Central memory CD8-positive, alpha-beta T cell (primary cell): Measurements from ENCODE around the gene RPS15A.
"Not testable (repeated sequence)": the region's sequence is repeated elsewhere in the genome, so short reads cannot be mapped to it uniquely, and the experiment has no call there.

Experiments
- ATAC-seq: fragments of 150-1000 bp; cut with Tn5 transposase; replicated peaks from 2 replicates; pipeline ENCODE4 v1.10.0; 2022; ENCODE audit warnings: mild to moderate bottlenecking, moderate FRiP score, moderate number of reproducible peaks; ENCODE audit not compliant: poor library complexity, severe bottlenecking; ENCODE audit errors: extremely low read depth
- DNase-seq, 2 donors: peaks; one replicate each; pipeline ENCODE4 v3.0.0; 2021; ENCODE audit warnings: low spot score in 2 of 2
- H3K27ac Mint-ChIP-seq: one replicate; pipeline ENCODE4 v1.8.0; 2022; ENCODE audit warnings: low read depth, mild to moderate bottlenecking, moderate library complexity, mixed read lengths
- H3K27me3 Mint-ChIP-seq: one replicate; pipeline ENCODE4 v1.8.0; 2022; ENCODE audit warnings: mixed read lengths
- H3K36me3 Mint-ChIP-seq: one replicate; pipeline ENCODE4 v1.8.0; 2022; ENCODE audit warnings: mild to moderate bottlenecking, moderate library complexity, mixed read lengths; ENCODE audit not compliant: insufficient read depth
- H3K4me1 Mint-ChIP-seq: one replicate; pipeline ENCODE4 v1.8.0; 2022; ENCODE audit warnings: mixed read lengths
- H3K4me3 Mint-ChIP-seq: one replicate; pipeline ENCODE4 v1.8.0; 2022; ENCODE audit warnings: mild to moderate bottlenecking, moderate library complexity, mixed read lengths
- H3K9me3 Mint-ChIP-seq: one replicate; pipeline ENCODE4 v1.8.0; 2022; ENCODE audit warnings: mixed read lengths

RPS15A gene

DNA sequence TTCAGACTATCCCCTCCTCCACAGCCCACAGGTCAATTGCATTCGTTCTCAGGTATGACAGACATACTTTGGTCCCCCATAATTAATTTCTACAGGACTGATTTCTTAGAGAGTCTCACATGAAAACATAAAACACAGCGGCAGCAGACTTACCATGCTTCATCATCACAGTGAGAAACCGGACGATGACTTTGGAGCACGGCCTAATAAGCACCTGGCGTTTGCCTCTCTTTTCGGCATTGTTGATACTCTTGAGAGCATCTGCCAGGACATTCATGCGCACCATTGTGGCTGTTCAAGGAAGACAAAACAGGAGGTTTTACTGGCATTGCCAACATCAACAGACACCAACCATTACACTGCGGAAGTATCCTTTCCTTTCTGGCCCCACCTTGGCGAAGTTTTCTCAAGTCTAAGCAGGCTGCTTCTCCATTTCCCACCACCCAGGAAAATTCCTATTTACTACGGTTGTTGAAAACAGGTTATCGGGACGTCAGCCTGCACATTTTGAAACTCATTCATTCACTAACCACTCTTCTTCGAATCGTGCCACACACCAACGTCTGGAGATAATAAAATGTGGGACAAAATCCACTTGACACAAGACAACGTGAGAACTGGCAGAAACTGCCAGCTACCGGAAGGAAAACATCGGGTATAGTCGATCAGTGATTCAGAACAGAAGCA, 1.2 kb downstream of the RPS15A start:
- H3K27ac Mint-ChIP-seq = peak overlapping the region; percentile 96
- peaks cover 78% of the 10 kb centered on the region for H3K36me3 Mint-ChIP-seq
- ATAC-seq = no peak
- H3K9me3 Mint-ChIP-seq = no peaks in the 10 kb centered on the region
- peak overlapping the region; percentile 97 for H3K4me3 Mint-ChIP-seq
- no peaks in the 10 kb centered on the region for H3K27me3 Mint-ChIP-seq
- peaks cover 63% of the 10 kb centered on the region for H3K4me1 Mint-ChIP-seq
- no peak for DNase-seq

DNA sequence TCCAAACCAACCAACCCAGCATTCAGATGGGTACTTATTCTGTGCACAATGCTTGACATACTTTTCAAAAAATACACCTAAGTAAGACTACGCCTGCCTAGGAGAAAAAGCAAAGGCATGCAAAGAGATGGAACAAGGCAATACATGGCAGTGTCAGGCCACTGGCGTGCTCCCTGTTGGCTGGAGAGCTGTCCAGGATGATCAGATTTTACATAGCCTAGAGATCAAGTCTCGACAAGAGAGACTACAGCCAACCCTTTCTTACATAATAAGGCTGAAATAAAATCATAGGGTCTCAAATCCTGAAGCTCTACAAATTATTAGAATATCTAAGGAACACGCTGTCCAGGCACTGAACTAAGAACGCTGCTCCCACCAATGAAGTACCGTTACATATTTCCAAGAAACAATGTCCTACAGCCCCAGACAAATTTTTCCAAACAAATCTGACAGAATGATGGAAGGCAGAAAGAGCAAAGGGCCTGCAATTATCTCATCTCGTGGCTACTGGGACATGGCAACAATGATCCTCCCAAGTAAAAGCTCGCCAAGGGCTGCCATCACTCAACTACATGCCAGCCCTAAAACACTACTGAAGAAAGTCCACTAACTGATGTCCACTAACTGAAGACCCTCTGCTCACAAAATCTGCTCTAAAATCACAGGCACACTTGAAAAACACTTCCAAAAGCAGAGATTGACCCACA, 5.1 kb downstream of the RPS15A start:
- Mint-ChIP-seq H3K4me1 (peaks cover 69% of the 10 kb centered on the region), H3K27ac (peak overlapping the region; percentile 96)

DNA sequence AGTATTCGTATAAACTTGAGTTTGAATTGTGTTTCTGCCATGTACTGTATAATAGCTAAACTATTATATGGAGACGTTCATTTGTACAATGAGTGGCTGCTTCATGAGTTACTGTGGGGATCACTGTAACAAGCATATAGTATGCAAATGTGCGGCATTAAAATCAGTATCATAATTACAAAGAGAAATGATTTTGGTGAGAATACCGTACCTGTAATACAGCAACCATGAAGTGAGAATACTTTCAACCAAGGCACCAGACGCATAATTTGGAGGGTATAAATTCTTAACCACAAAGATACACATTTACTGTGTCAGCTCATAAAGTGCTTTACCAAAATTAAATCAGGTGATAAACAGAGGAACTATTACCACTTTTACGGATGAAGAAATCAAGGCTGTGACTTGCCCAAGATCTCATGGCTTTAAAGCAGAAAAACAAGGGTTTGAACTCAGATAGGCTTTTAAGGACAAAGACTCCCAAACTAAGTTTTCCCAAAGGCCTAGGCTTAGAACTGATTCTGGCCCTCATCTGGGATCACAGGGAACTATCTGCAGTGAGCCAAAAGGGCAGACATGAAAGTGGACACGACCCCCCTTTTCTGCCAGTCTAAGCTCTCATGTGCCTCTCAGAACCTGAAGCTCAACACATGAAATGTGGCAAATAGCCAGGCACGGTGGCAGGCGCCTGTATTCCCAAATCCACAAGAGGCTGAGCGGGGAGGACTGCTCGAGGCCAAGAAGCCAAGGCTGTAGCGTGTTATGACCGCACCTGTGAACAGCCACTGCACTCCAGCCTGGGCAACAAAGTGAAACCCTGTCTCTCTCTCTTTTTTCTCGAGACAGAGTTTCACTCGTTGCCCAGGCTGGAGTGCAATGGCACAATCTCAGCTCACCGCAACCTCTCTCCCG, 6.4 kb downstream of the RPS15A start:
- H3K27ac Mint-ChIP-seq = peak overlapping the region; percentile 96
- no peaks in the 10 kb centered on the region for H3K27me3 Mint-ChIP-seq
- ATAC-seq (peak; percentile 15), DNase-seq (no peak)
- peak overlapping the region; percentile 51 for H3K4me3 Mint-ChIP-seq
- H3K36me3 Mint-ChIP-seq = peaks cover 68% of the 10 kb centered on the region
- no peaks in the 10 kb centered on the region for H3K9me3 Mint-ChIP-seq
- peaks cover 56% of the 10 kb centered on the region for H3K4me1 Mint-ChIP-seq

More for the DNA sequence above, 5.1 kb downstream of the RPS15A start:
- peak overlapping the region; percentile 97 for H3K4me3 Mint-ChIP-seq
- H3K36me3 Mint-ChIP-seq = peaks cover 79% of the 10 kb centered on the region
- no peak for ATAC-seq
- DNase-seq = no peak
- H3K9me3 Mint-ChIP-seq = no peaks in the 10 kb centered on the region
- no peaks in the 10 kb centered on the region for H3K27me3 Mint-ChIP-seq

DNA sequence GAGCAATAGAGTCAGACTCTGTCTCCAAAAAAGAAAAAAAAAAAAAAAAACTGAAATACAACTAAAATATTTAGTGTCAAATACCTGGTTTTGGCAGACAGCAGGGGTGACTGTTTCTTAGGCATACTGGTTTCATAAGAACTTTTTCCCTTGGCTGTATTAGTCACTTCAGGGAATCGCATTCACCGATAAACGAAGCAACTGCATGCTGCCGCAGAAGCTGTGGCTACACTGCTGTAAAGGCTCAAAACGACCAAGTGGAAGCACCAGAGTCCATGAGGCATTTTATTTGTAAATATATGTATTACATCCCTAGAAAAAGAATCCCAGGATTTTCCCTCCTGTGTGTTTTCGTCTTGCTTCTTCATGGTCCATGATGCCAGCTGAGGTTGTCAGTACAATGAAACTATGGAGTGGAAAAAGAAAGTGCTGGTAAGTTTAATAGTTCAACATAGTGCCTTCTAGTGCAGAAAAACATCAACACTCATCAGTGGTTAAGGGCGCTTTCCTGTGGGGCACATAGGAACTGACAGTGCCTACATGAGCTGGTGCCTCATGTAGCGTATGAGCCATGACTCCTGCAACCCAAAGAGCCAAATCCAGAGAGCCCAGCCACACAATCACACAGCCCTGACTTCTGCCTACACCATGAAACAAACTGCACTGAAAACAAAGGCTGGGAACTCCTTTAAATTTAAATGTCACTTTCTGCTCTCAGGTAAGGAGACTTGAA, 7.3 kb downstream of the RPS15A start:
- DNase-seq (peak in 1 of 2 donors; percentile 20), ATAC-seq (peak; percentile 76)
- no peaks in the 10 kb centered on the region for H3K9me3 Mint-ChIP-seq
- H3K27ac Mint-ChIP-seq = peak overlapping the region; percentile 62
- H3K27me3 Mint-ChIP-seq = no peaks in the 10 kb centered on the region
- H3K36me3 Mint-ChIP-seq = peaks cover 60% of the 10 kb centered on the region
- H3K4me3 Mint-ChIP-seq = peak overlapping the region; percentile 51
- H3K4me1 Mint-ChIP-seq = peaks cover 48% of the 10 kb centered on the region

DNA sequence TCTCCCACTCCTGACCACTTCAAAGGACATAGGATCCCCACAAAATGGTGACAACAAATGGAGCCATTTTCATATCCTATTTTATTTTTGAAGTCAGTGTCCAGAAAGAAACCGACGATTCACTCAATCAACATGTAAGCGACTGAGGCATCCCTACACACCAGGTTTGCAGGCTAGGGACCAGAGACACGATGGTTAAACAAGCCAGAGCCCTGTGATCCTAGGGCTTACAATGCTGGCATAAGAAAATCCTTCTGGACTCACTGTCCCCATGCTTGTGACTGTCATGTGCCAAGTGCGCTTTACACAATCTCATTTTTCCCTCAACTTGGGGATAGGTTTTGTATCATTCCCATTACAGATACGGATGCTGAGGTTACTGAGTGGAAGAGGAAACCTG, 8.9 kb downstream of the RPS15A start:
- H3K36me3 Mint-ChIP-seq = peaks cover 51% of the 10 kb centered on the region
- H3K9me3 Mint-ChIP-seq, H3K27ac Mint-ChIP-seq, ATAC-seq, H3K27me3 Mint-ChIP-seq, H3K4me3 Mint-ChIP-seq, DNase-seq: not testable (repeated sequence)
- H3K4me1 Mint-ChIP-seq = peaks cover 32% of the 10 kb centered on the region

DNA sequence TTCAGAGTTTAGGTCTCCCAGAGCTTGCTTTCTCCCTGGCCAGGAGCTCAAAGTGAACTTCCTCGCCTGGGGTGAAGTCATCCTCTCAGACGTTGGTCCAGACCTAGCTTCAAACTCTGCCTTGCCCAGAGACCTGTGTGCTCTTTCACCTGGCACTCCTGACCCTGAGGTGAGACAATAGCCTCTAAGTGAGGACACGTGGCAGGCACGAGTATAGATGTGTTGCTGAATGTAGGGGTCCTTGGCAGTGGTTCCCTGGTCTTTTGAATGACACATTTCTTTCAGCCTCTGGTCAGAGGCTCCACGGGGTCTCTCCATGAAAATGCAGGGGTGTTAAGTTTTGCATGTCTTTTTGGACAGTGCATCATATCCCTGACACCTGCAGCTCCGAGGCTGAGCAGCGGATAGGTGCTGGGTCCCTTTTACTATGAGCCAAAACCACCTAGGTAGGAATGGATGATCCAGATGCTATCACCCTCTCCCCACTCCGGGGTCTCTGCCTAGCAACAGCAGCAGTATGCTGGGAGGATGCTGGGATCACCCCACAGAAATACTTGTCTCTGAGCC, 9.6 kb downstream of the RPS15A start:
- Mint-ChIP-seq H3K4me1 (peaks cover 25% of the 10 kb centered on the region), H3K36me3 (peaks cover 46% of the 10 kb centered on the region)
- H3K27me3 Mint-ChIP-seq, H3K4me3 Mint-ChIP-seq, ATAC-seq, DNase-seq, H3K27ac Mint-ChIP-seq, H3K9me3 Mint-ChIP-seq: not testable (repeated sequence)

DNA sequence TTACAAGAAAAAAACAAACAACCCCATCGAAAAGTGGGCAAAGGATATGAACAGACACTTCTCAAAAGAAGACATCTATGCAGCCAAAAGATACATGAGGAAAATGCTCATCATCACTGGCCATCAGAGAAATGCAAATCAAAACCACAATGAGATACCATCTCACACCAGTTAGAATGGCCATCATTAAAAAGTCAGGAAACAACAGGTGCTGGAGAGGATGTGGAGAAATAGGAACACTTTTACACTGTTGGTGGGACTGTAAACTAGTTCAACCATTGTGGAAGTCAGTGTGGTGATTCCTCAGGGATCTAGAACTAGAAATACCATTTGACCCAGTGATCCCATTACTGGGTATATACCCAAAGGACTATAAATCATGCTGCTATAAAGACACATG, 12.5 kb downstream of the RPS15A start:
- H3K36me3 Mint-ChIP-seq = peaks cover 18% of the 10 kb centered on the region
- not testable (repeated sequence) for H3K9me3 Mint-ChIP-seq, H3K27me3 Mint-ChIP-seq, H3K4me3 Mint-ChIP-seq, ATAC-seq, H3K4me1 Mint-ChIP-seq, DNase-seq, H3K27ac Mint-ChIP-seq

DNA sequence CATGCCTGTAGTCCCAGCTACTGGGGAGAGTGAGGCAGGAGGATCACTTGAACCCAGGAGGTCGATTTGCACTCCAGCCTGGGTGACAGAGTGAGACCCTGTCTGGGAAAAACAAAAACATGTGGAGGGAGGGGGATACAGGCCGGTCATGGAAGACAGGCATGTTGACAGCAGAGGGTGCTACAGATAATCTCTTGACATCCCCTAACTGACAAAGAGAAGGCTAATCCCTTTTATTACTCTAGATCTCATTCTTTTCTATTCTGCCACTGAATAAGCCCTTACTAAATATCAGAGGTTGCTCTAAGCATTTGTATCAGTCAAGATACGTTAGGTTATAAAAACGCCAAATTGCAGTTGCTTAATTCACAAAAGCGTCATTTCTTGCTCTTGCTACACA, 13.8 kb downstream of the RPS15A start:
- H3K4me1 Mint-ChIP-seq, H3K27ac Mint-ChIP-seq, H3K4me3 Mint-ChIP-seq, ATAC-seq, H3K27me3 Mint-ChIP-seq, DNase-seq, H3K9me3 Mint-ChIP-seq: not testable (repeated sequence)
- H3K36me3 Mint-ChIP-seq = peaks cover 12% of the 10 kb centered on the region

DNA sequence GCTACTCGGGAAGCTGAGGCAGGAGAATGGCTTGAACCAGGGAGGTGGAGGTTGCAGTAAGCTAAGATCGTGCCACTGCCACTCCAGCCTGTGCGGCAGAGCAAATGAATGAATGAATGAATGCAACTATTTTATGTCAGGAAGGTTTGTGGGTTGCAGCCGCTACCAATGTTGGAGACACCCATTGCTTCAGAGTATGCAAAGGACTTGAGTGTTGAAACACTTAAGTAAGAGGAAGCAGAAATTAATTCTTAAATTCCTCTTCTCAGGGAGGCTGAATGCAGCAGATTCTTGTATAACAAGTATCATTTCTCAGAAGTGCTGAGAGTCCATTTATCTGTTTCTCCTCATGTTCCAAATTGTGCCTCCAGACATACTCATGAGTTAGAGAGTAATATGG, 15.5 kb downstream of the RPS15A start:
- H3K4me3 Mint-ChIP-seq, ATAC-seq, H3K36me3 Mint-ChIP-seq, H3K27me3 Mint-ChIP-seq, DNase-seq, H3K27ac Mint-ChIP-seq, H3K9me3 Mint-ChIP-seq, H3K4me1 Mint-ChIP-seq: not testable (repeated sequence)

DNA sequence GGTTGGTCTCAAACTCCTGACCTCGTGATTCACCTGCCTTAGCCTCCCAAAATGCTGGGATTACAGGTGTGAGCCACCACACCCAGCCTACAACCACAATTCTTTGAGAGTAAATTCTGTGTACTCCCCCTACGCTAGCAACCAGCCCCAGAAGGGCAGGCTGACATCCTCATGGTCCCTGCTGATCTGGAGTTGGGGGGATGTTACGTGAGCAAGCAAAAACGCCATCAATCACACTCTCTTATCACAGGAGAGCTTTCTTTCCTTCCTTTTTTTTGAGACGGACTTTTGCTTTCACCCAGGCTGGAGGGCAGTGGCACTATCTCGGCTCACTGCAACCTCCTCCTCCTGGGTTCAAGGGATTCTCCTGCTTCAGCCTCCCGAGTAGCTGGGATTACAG, 18.0 kb downstream of the RPS15A start:
- not testable (repeated sequence) for H3K27ac Mint-ChIP-seq, H3K36me3 Mint-ChIP-seq, ATAC-seq, H3K4me1 Mint-ChIP-seq, H3K9me3 Mint-ChIP-seq, DNase-seq, H3K4me3 Mint-ChIP-seq, H3K27me3 Mint-ChIP-seq

DNA sequence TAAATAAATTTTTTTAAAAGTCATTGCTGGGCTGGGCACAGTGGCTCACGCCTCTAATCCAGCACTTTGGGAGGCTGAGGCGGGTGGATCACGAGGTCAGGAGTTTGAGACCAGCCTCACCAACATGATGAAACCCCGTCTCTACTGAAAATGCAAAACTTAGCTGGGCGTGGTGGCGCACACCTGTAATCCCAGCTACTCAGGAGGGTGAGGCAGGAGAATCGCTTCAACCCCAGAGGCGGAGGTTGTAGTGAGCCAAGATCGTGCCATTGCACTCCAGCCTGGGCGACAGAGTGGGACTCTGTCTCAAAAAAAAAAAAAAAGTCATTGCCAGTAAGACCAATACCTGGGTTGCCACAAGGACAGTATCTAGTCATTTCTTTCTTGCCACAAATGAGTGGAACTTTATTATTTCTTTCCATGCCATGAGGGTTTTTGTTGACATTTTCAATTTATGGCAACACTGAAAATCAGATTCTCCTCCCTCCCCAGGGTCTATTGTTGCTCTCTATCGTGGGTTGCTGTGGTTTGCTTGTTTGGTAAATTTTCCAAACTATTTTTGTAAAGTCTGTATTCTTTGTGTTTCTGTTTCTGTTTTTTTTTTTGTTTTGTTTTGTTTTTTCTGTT, 19.7 kb downstream of the RPS15A start:
- ATAC-seq, DNase-seq, H3K4me1 Mint-ChIP-seq, H3K4me3 Mint-ChIP-seq, H3K36me3 Mint-ChIP-seq, H3K9me3 Mint-ChIP-seq, H3K27ac Mint-ChIP-seq, H3K27me3 Mint-ChIP-seq: not testable (repeated sequence)
